CD4-positive, alpha-beta T cell (primary cell): Measurements from ENCODE around the gene PWP2. TPM values are rescaled to one million over a fixed set of nuclear protein-coding genes. Genes with fewer than 3 reads are reported as not detected.
"Not testable (repeated sequence)": the region's sequence is repeated elsewhere in the genome, so short reads cannot be mapped to it uniquely, and the experiment has no call there.

Source experiments
- ATAC-seq: fragments of 200-7000 bp; cut with Tn5 transposase; one replicate; pipeline ENCODE4 v1.10.0; 2022; ENCODE audit warnings: mild to moderate bottlenecking; ENCODE audit not compliant: poor library complexity
- CTCF ChIA-PET: fragments of 350-600 bp; sonication (Branson Sonifier 250); formaldehyde crosslinking; loops from one replicate; lab custom pipeline; 2021; ENCODE audit warnings: antibody characterized with exemption, inconsistent platforms; lab: Charles Lee
- POLR2A ChIA-PET: fragments of 350-600 bp; sonication (Branson Sonifier 250); formaldehyde crosslinking; loops from one replicate; lab custom pipeline; 2021; ENCODE audit warnings: antibody characterized with exemption, inconsistent platforms; lab: Charles Lee
- DNase-seq, 14 experiments: peaks; one replicate each; pipeline ENCODE4 v3.0.0-alpha.2; 2013 to 2020; ENCODE audit warnings: mixed read lengths in 2 of 14
- H3K27ac ChIP-seq, 2 donors: one replicate each; pipeline versions ENCODE4 v1.5.1 to v1.7.0; 2013; ENCODE audit warnings: low read length in 2 of 2, low read depth in 1 of 2, mild to moderate bottlenecking in 1 of 2
- H3K27me3 ChIP-seq, 2 experiments: 1 replicate in 1 of 2; 2 replicates in 1 of 2; pipeline versions ENCODE4 v1.6.1 to v1.7.0; 2013; ENCODE audit warnings: low read length in 2 of 2, control low read depth in 1 of 2, mild to moderate bottlenecking in 1 of 2, moderate library complexity in 1 of 2; ENCODE audit not compliant: insufficient read depth in 2 of 2, control insufficient read depth in 1 of 2
- H3K36me3 ChIP-seq: one replicate; pipeline ENCODE4 v1.6.1; 2013; ENCODE audit warnings: low read length, control low read depth; ENCODE audit not compliant: insufficient read depth
- H3K4me1 ChIP-seq: one replicate; pipeline ENCODE4 v1.6.1; 2013; ENCODE audit warnings: low read length, control low read depth; ENCODE audit not compliant: insufficient read depth
- H3K4me3 ChIP-seq: one replicate; pipeline ENCODE4 v1.5.1; 2013; ENCODE audit warnings: mild to moderate bottlenecking, low read length, moderate library complexity
- H3K9me3 ChIP-seq, 2 experiments: 1 replicate in 1 of 2; 2 replicates in 1 of 2; pipeline versions ENCODE4 v1.6.1 to v1.7.0; 2013; ENCODE audit warnings: low read length in 2 of 2, mild to moderate bottlenecking in 2 of 2, control low read depth in 1 of 2, moderate library complexity in 1 of 2; ENCODE audit not compliant: control insufficient read depth in 1 of 2, insufficient read depth in 1 of 2
- H3K27ac Mint-ChIP-seq: one replicate; pipeline ENCODE4 v1.8.0; 2020; ENCODE audit warnings: mixed read lengths
- H3K27me3 Mint-ChIP-seq: one replicate; pipeline ENCODE4 v1.8.0; 2021; ENCODE audit warnings: mixed read lengths
- H3K36me3 Mint-ChIP-seq: one replicate; pipeline ENCODE4 v1.8.0; 2021; ENCODE audit warnings: low read depth, mixed read lengths
- H3K4me1 Mint-ChIP-seq: one replicate; pipeline ENCODE4 v1.8.0; 2021; ENCODE audit warnings: low read depth, mixed read lengths
- H3K4me3 Mint-ChIP-seq: one replicate; pipeline ENCODE4 v1.8.0; 2020; ENCODE audit warnings: mild to moderate bottlenecking, mixed read lengths
- H3K9me3 Mint-ChIP-seq: one replicate; pipeline ENCODE4 v1.8.0; 2020; ENCODE audit warnings: mixed read lengths
- intact Hi-C, 2 experiments: fragments of 100-400 bp; cut with DNase I in 1 of 2; cut with micrococcal nuclease in 1 of 2; formaldehyde crosslinking; loops; one replicate each; pipeline versions ENCODE4 v1.15.1 to v1.9.0; 2023 to 2025; cut with DNase I, micrococcal nuclease
- total RNA-seq, 174 experiments: library from RNA in 2 of 174; stranded (reverse) in 2 of 174; gene quantifications; one replicate each; pipeline ENCODE4 v1.2.3 and lab custom pipeline; 2021 to 2026

Gene PWP2
- total RNA-seq, 2 experiments from 2014 or later: 38.0 to 40.6 TPM

GRCh38 chr21:44159349-44160297 lies 52.4 kb downstream of the PWP2 start:
- H3K4me1 ChIP-seq, H3K36me3 Mint-ChIP-seq, H3K4me3 ChIP-seq, H3K27me3 ChIP-seq, H3K27ac ChIP-seq, H3K36me3 ChIP-seq, H3K27me3 Mint-ChIP-seq, CTCF ChIA-PET, H3K9me3 ChIP-seq, H3K4me1 Mint-ChIP-seq, intact Hi-C loops, POLR2A ChIA-PET, H3K9me3 Mint-ChIP-seq: not testable (repeated sequence)
- peak overlapping the region; percentile 54 for H3K4me3 Mint-ChIP-seq
- peak overlapping the region; percentile 84 for H3K27ac Mint-ChIP-seq
- DNase-seq: peak in 4 of 14 experiments; percentile 0 to 31 (median 14)
- peak; percentile 54 for ATAC-seq

GRCh38 chr21:44160298-44160672 lies 53.1 kb downstream of the PWP2 start:
- H3K27me3 Mint-ChIP-seq, H3K27ac ChIP-seq, H3K4me3 ChIP-seq, H3K27me3 ChIP-seq, H3K36me3 ChIP-seq, H3K27ac Mint-ChIP-seq, H3K9me3 Mint-ChIP-seq, DNase-seq, CTCF ChIA-PET, H3K4me1 ChIP-seq, H3K36me3 Mint-ChIP-seq, H3K4me1 Mint-ChIP-seq, H3K9me3 ChIP-seq, POLR2A ChIA-PET, intact Hi-C loops, ATAC-seq, H3K4me3 Mint-ChIP-seq: not testable (repeated sequence)

- DNase-seq, H3K9me3 Mint-ChIP-seq, H3K27me3 Mint-ChIP-seq, H3K4me3 Mint-ChIP-seq, H3K4me1 Mint-ChIP-seq, H3K36me3 Mint-ChIP-seq, H3K4me1 ChIP-seq, intact Hi-C loops, H3K27me3 ChIP-seq, H3K4me3 ChIP-seq, POLR2A ChIA-PET, H3K36me3 ChIP-seq, H3K9me3 ChIP-seq, CTCF ChIA-PET, H3K27ac ChIP-seq, ATAC-seq, H3K27ac Mint-ChIP-seq: not testable (repeated sequence)
These were observed 53.6 kb downstream of the PWP2 start for GRCh38 chr21:44160821-44161220.

GRCh38 chr21:44163167-44163653 lies 56.0 kb downstream of the PWP2 start:
- intact Hi-C loops, H3K4me1 Mint-ChIP-seq, H3K4me1 ChIP-seq, DNase-seq, H3K4me3 Mint-ChIP-seq, H3K27me3 ChIP-seq, H3K9me3 ChIP-seq, H3K4me3 ChIP-seq, ATAC-seq, H3K36me3 ChIP-seq, H3K9me3 Mint-ChIP-seq, H3K27ac ChIP-seq, H3K27ac Mint-ChIP-seq, POLR2A ChIA-PET, CTCF ChIA-PET, H3K27me3 Mint-ChIP-seq, H3K36me3 Mint-ChIP-seq: not testable (repeated sequence)

- DNase-seq, H3K27me3 ChIP-seq, POLR2A ChIA-PET, H3K4me1 ChIP-seq, H3K9me3 ChIP-seq, ATAC-seq, H3K4me3 ChIP-seq, H3K9me3 Mint-ChIP-seq, H3K4me3 Mint-ChIP-seq, intact Hi-C loops, CTCF ChIA-PET, H3K27me3 Mint-ChIP-seq, H3K36me3 ChIP-seq, H3K27ac ChIP-seq, H3K27ac Mint-ChIP-seq, H3K4me1 Mint-ChIP-seq, H3K36me3 Mint-ChIP-seq: not testable (repeated sequence)
These were observed 58.7 kb downstream of the PWP2 start for GRCh38 chr21:44165933-44166332.

- ATAC-seq, H3K36me3 ChIP-seq, H3K27me3 ChIP-seq, H3K4me3 ChIP-seq, CTCF ChIA-PET, intact Hi-C loops, H3K9me3 ChIP-seq, DNase-seq, H3K4me1 Mint-ChIP-seq, H3K27ac Mint-ChIP-seq, H3K27me3 Mint-ChIP-seq, POLR2A ChIA-PET, H3K9me3 Mint-ChIP-seq, H3K27ac ChIP-seq, H3K36me3 Mint-ChIP-seq, H3K4me3 Mint-ChIP-seq, H3K4me1 ChIP-seq: not testable (repeated sequence)
These were observed 60.3 kb downstream of the PWP2 start for GRCh38 chr21:44167527-44167926.

GRCh38 chr21:44170326-44170725 lies 63.1 kb downstream of the PWP2 start:
- H3K27me3 ChIP-seq, H3K27me3 Mint-ChIP-seq, ATAC-seq, H3K4me3 ChIP-seq, H3K27ac Mint-ChIP-seq, CTCF ChIA-PET, H3K4me3 Mint-ChIP-seq, POLR2A ChIA-PET, H3K27ac ChIP-seq, H3K36me3 ChIP-seq, H3K36me3 Mint-ChIP-seq, H3K9me3 Mint-ChIP-seq, intact Hi-C loops, H3K4me1 ChIP-seq, H3K4me1 Mint-ChIP-seq, DNase-seq, H3K9me3 ChIP-seq: not testable (repeated sequence)
